Psoas muscle (tissue), 8 donors: ENCODE results near the gene TM7SF2. TPM values are rescaled to one million over a fixed set of nuclear protein-coding genes. Genes with fewer than 3 reads are reported as not detected.

Experiments used
- ATAC-seq, 4 donors: fragments of 200-7000 bp; cut with Tn5 transposase; one replicate each; pipeline ENCODE4 v1.9.1; 2020; ENCODE audit warnings: moderate library complexity in 3 of 4, mild to moderate bottlenecking in 2 of 4
- DNase-seq, 2 donors: peaks; one replicate each; pipeline ENCODE4 v3.0.0-alpha.2; 2020
- H3K27ac ChIP-seq: fragments of 200-600 bp; one replicate; pipeline ENCODE4 v1.8.0; 2022
- H3K27me3 ChIP-seq, 3 donors: fragments of 200-600 bp in 1 of 3; one replicate each; pipeline versions ENCODE4 v1.6.1 to v1.8.0; 2013 to 2022; ENCODE audit warnings: low read length in 2 of 3, mild to moderate bottlenecking in 2 of 3, moderate library complexity in 1 of 3; ENCODE audit not compliant: insufficient read depth in 3 of 3
- H3K36me3 ChIP-seq, 2 donors: fragments of 200-600 bp in 1 of 2; one replicate each; pipeline versions ENCODE4 v1.6.1 to v1.8.0; 2013 to 2022; ENCODE audit warnings: low read depth in 1 of 2, mild to moderate bottlenecking in 1 of 2, moderate library complexity in 1 of 2; ENCODE audit not compliant: insufficient read depth in 1 of 2
- H3K4me1 ChIP-seq: fragments of 200-600 bp; one replicate; pipeline ENCODE4 v1.8.0; 2022
- H3K4me3 ChIP-seq: fragments of 200-600 bp; one replicate; pipeline ENCODE4 v1.8.0; 2022; ENCODE audit warnings: mild to moderate bottlenecking
- H3K9me3 ChIP-seq: fragments of 200-600 bp; one replicate; pipeline ENCODE4 v1.8.0; 2022
- WGBS, 3 donors: extraction: QIAGEN DNeasy Blood & Tissue Kit; methylation state at CpG; one replicate each; pipeline versions ENCODE4 v1.1.6 to v1.1.7; 2013; 5-methylcytosine and 5-hydroxymethylcytosine counted together
- intact Hi-C, 2 donors: fragments of 100-400 bp; cut with DNase I; formaldehyde crosslinking; loops; one replicate each; pipeline versions ENCODE4 v1.11.0 to v1.14.2; 2022
- polyA plus RNA-seq, 3 donors: library from polyadenylated mRNA; stranded (reverse); fragments of 200-250 nt; gene quantifications; one replicate each; pipeline ENCODE4 v1.2.3, GENCODE V29; 2013
- total RNA-seq, 4 donors: library from RNA; stranded (reverse); fragmentation: NEBNext Ultra II Directional in 2 of 4; extraction: Animal tissue kit (Norgen Biotek cat#: 25700) in 2 of 4; gene quantifications; one replicate each; pipeline versions ENCODE4 v1.2.1 to v1.2.4, GENCODE V29; 2021 to 2023
- TF ChIP-seq, protein P1 (sequence below): fragments of 200-600 bp; IDR thresholded peaks from one replicate; pipeline ENCODE4 v1.8.0; 2022; ENCODE audit warnings: antibody characterized with exemption
- donor health status: healthy with polysubstance abuse.
- donor health status: DM: no; HTN: no; CAD: no; lungs with moderate emphysema.
- donor health status: Bipolar disorder and iron deficiency.
- donor health status: healthy.
- donor health status: DM: yes; HTN: yes; CAD: no.
- donor health status: DM: no; HTN: no; CAD: no.
- donor health status: DM: no; HTN: no; CAD: no.
- donor health status: DM: yes; HTN: yes; CAD: no.

The TM7SF2 gene
- total and polyA plus RNA-seq, 7 donors: 3.2 to 13.5 (median 6.5) TPM

DNA sequence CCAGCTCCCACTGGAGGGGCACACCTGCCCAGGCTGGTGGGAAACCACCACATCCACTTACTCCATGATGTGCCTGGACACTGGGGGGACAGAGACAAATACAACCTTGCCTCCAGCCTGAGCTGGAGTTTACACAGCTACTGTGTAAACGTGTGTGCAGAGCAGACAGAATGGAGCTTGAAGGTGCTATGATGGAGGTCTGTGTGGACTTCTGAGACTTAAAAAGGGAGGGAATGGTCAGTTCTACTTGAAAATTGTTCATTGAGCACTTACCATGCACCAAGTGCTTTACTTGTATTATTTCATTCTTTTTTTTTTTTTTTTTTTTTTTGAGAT, 39.1 kb upstream of the TM7SF2 start:
- no peaks in the 10 kb centered on the region for H3K27me3 ChIP-seq
- WGBS, 3 donors: 54 to 74% (median 63%) methylated on average over 1 of the region's 1 CpG
- TF ChIP-seq, protein P1, sequence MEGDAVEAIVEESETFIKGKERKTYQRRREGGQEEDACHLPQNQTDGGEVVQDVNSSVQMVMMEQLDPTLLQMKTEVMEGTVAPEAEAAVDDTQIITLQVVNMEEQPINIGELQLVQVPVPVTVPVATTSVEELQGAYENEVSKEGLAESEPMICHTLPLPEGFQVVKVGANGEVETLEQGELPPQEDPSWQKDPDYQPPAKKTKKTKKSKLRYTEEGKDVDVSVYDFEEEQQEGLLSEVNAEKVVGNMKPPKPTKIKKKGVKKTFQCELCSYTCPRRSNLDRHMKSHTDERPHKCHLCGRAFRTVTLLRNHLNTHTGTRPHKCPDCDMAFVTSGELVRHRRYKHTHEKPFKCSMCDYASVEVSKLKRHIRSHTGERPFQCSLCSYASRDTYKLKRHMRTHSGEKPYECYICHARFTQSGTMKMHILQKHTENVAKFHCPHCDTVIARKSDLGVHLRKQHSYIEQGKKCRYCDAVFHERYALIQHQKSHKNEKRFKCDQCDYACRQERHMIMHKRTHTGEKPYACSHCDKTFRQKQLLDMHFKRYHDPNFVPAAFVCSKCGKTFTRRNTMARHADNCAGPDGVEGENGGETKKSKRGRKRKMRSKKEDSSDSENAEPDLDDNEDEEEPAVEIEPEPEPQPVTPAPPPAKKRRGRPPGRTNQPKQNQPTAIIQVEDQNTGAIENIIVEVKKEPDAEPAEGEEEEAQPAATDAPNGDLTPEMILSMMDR: no peak
- DNase-seq: no peak
- H3K4me1 ChIP-seq: no peaks in the 10 kb centered on the region
- intact Hi-C loops: no loop called here
- no peaks in the 10 kb centered on the region for H3K36me3 ChIP-seq
- H3K9me3 ChIP-seq: no peaks in the 10 kb centered on the region
- H3K4me3 ChIP-seq: no peak overlapping the region
- no peak for ATAC-seq
- H3K27ac ChIP-seq: no peak overlapping the region

DNA sequence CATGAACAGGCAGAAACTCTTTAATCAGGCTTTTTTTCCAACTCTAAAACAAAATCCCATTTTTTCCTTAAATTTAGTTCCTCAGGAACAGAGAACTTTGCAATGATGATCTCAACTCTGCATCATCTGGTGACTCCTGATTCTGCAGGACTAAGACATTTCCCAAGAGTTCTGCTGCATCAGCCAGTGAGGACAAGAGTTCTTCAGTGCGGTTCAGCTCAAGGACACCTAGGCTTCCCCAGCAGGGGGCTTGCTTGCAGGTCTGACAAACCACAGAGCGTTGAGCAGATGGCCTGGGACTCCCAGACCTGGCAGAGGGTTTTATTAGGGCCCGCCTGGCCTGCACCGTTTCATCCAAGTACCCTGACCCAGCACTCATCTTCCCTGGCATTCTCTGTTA, 34.2 kb upstream of the TM7SF2 start:
- TF ChIP-seq, protein P1: no peak
- H3K4me3 ChIP-seq: no peak overlapping the region
- intact Hi-C loops: loop anchor here in 1 of 2 donors (5.0 kb wide), 1 partner anchor 55 kb away; no protein-coding TSS in a partner anchor
- no peaks in the 10 kb centered on the region for H3K4me1 ChIP-seq
- no peaks in the 10 kb centered on the region for H3K27me3 ChIP-seq
- no peak for ATAC-seq
- WGBS, 3 donors: 67 to 74% (median 73%) methylated on average over 4 of the region's 4 CpGs
- no peaks in the 10 kb centered on the region for H3K9me3 ChIP-seq
- no peaks in the 10 kb centered on the region for H3K36me3 ChIP-seq
- DNase-seq: no peak
- H3K27ac ChIP-seq: no peak overlapping the region

DNA sequence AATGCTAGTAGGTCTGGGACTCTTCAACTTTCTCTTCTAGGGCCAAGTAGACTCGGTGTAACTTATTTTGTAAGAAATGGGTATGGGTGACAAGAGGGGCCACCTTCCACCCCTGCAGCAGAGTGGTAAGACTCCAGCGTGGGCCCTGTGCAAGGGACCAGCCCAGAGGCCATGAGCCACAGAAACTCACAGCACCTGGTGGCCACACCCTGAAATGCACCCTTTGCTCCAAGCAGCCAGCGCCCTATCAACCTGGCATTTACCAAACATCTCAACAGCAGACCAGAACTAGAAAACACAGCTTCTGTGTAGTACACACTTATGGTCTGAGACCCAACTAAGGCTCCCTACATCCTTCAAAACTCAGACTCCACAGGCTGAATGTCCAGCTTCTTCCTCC, 33.5 kb upstream of the TM7SF2 start:
- ATAC-seq (peak; percentile 34 to 72 (median 58)), DNase-seq (peak in 1 of 2 donors; percentile 39)
- intact Hi-C loops: loop anchor here in 1 of 2 donors (5.0 kb wide), 1 partner anchor 56 kb away; no protein-coding TSS in a partner anchor
- 62 to 75% (median 63%) methylated on average over 3 of the region's 3 CpGs for WGBS, 3 donors
- Histone ChIP-seq H3K27ac (no peak overlapping the region), H3K36me3 (no peaks in the 10 kb centered on the region), H3K4me1 (peaks cover 2% of the 10 kb centered on the region), H3K4me3 (no peak overlapping the region), H3K27me3 (no peaks in the 10 kb centered on the region), H3K9me3 (no peaks in the 10 kb centered on the region)
- TF ChIP-seq, protein P1: peak; percentile 40

DNA sequence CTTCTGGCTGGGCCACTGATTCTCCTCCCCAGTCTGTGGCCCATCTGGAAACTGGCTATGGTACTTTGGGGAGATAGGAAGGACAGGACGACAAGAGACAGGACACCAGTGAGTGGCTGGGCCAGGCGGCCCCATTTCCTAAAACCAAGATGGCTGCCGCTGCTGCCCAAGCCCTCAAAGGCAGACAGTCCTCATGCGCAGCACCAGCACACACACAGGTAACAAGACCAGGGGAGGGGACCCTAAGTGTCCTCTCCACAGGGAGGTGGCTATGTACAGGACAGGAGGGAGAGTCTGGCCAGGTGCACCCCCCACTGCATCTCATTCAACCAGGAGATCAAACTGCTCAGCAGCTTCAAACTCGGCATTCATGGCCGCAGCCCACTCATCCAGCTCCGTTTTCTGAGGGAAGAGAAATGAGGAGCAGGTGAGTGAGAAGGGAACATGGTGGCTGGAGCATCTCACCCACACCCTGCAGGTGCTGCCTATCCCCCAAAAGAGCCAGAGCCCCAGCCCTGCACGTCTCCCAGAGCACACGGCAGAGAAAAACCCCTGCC, 32.8 kb upstream of the TM7SF2 start:
- TF ChIP-seq, protein P1: no peak
- intact Hi-C loops: loop anchor here in 1 of 2 donors (5.0 kb wide), 1 partner anchor 57 kb away; no protein-coding TSS in a partner anchor
- Histone ChIP-seq H3K4me1 (peaks cover 9% of the 10 kb centered on the region), H3K27ac (no peak overlapping the region), H3K9me3 (no peaks in the 10 kb centered on the region), H3K36me3 (no peaks in the 10 kb centered on the region), H3K27me3 (no peaks in the 10 kb centered on the region), H3K4me3 (no peak overlapping the region)
- DNase-seq (no peak), ATAC-seq (no peak)
- 87 to 89% (median 89%) methylated on average over 9 of the region's 9 CpGs for WGBS, 3 donors
